ENCODE results near the gene KDM4B. TPM values are rescaled to one million over a fixed set of nuclear protein-coding genes. Genes with fewer than 3 reads are reported as not detected.

The KDM4B gene
- total RNA-seq, 1 donor from 2014 or later, result 34.1 TPM

DNA sequence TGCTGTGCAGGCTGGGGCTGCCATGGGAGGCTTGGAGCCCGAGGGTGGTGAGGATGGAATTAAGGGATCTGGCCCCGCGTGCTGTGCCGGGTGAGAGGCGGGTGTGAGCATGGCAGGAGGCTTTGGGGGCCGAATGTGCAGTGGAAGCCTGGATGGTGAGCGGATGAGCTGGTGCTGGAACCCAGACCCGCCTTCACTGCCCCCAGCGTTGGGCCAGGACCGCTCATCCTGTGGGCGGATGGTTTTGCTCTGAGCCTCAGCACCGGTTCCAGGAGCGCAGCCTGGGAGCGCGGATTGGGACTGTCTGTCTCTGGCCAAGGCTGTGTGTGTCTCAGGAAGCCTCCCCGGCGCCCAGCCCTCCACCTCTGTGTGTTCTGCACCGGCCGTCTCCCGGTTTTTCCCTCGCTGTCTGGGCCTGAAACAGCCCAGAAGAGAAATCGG is 16.7 kb downstream of the KDM4B start:
- TF ChIP-seq, protein P1, sequence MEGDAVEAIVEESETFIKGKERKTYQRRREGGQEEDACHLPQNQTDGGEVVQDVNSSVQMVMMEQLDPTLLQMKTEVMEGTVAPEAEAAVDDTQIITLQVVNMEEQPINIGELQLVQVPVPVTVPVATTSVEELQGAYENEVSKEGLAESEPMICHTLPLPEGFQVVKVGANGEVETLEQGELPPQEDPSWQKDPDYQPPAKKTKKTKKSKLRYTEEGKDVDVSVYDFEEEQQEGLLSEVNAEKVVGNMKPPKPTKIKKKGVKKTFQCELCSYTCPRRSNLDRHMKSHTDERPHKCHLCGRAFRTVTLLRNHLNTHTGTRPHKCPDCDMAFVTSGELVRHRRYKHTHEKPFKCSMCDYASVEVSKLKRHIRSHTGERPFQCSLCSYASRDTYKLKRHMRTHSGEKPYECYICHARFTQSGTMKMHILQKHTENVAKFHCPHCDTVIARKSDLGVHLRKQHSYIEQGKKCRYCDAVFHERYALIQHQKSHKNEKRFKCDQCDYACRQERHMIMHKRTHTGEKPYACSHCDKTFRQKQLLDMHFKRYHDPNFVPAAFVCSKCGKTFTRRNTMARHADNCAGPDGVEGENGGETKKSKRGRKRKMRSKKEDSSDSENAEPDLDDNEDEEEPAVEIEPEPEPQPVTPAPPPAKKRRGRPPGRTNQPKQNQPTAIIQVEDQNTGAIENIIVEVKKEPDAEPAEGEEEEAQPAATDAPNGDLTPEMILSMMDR (IDR thresholded peaks at IDR 0.05; ENCODE audit: borderline replicate concordance), result no peak
- intact Hi-C loops (cut with micrococcal nuclease), result no loop called here
- no peaks in the 10 kb centered on the region for H3K9me3 ChIP-seq (replicated peaks)
- peaks cover 4% of the 10 kb centered on the region for H3K36me3 ChIP-seq
- DNase-seq, result no peak
- no peak overlapping the region for H3K4me3 ChIP-seq
- H3K27ac ChIP-seq (replicated peaks), result no peak overlapping the region
- no peaks in the 10 kb centered on the region for H3K27me3 ChIP-seq (ENCODE audit: low read depth)
- H3K4me1 ChIP-seq, result peaks cover 83% of the 10 kb centered on the region

DNA sequence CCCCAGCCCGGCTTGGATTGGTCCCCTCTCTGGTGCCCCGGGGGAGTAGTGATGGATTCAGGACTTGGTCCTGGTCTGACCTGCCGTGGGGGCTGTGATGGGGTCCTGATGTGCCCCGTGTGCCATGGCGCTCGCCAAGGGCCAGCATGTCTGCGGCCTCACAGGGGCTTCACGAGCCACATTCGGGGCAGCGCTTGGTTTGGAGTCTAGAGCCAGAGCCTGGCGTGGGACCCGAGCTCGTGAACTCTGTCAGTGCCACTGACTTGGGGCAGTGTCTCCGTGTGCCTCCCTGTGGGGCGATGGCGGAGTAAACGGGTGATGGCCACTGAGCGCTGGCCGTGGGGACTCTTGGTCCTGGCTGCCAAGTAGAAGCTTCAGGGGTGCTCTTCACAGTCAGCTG is 17.1 kb downstream of the KDM4B start:
- TF ChIP-seq, protein P1 (IDR thresholded peaks at IDR 0.05; ENCODE audit: borderline replicate concordance), result no peak
- Histone ChIP-seq H3K4me1 (peaks cover 82% of the 10 kb centered on the region), H3K27ac (replicated peaks) (no peak overlapping the region), H3K9me3 (replicated peaks) (no peaks in the 10 kb centered on the region), H3K36me3 (peaks cover 4% of the 10 kb centered on the region), H3K27me3 (ENCODE audit: low read depth) (no peaks in the 10 kb centered on the region), H3K4me3 (no peak overlapping the region)
- intact Hi-C loops (cut with micrococcal nuclease), result no loop called here
- DNase-seq, result no peak

DNA sequence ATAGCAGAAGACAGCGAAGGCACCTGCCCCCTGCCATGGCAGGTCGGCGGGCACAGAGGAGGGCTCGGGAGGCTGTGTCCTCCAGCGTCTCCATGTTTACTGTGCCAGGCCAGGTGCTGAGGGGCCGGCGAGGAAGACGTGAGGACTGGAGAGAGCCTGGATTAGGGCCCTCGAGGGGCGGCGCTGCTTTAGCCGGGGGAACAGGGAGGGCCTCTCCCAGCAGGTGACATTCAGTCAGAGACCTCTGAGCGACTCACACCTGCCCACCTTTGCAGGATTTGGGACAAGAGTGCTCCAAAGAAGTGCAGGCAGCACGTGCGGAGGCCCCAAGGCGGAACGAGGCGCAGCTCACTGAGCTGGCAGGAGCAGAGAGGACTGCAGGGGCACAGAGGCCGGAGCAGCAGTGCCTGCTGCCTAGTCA is 17.6 kb downstream of the KDM4B start:
- intact Hi-C loops (cut with micrococcal nuclease), result no loop called here
- H3K36me3 ChIP-seq, result peaks cover 4% of the 10 kb centered on the region
- no peaks in the 10 kb centered on the region for H3K27me3 ChIP-seq (ENCODE audit: low read depth)
- H3K27ac ChIP-seq (replicated peaks), result peak overlapping the region; percentile 33
- TF ChIP-seq, protein P1 (IDR thresholded peaks at IDR 0.05; ENCODE audit: borderline replicate concordance), result no peak
- peaks cover 81% of the 10 kb centered on the region for H3K4me1 ChIP-seq
- no peak for DNase-seq
- no peaks in the 10 kb centered on the region for H3K9me3 ChIP-seq (replicated peaks)
- H3K4me3 ChIP-seq, result no peak overlapping the region

DNA sequence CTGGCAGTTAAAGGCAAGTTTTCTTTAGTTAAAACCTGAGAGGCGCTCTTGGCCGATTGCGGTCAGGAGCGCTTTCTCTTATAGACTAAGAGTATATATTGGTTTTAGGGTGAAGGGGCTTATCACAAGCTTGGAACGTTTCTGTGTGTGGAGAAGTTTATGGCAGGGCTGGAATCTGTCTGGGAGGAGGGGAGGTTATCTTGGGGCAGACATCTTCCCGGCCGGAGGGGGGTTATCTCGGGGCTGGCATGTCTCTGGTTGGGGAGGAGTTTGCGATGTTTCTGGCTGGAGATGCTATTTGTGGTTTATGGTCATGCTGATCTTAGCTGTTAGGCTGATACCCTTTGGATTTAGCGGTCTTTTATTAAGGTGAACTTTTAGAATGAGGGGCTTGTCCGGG is 18.3 kb downstream of the KDM4B start:
- TF ChIP-seq, protein P1 (IDR thresholded peaks at IDR 0.05; ENCODE audit: borderline replicate concordance), result no peak
- Histone ChIP-seq H3K27me3 (ENCODE audit: low read depth) (no peaks in the 10 kb centered on the region), H3K36me3 (peaks cover 4% of the 10 kb centered on the region), H3K4me1 (peaks cover 85% of the 10 kb centered on the region), H3K4me3 (peak overlapping the region; percentile 27), H3K9me3 (replicated peaks) (no peaks in the 10 kb centered on the region), H3K27ac (replicated peaks) (peak overlapping the region; percentile 33)
- intact Hi-C loops (cut with micrococcal nuclease), result no loop called here
- no peak for DNase-seq

DNA sequence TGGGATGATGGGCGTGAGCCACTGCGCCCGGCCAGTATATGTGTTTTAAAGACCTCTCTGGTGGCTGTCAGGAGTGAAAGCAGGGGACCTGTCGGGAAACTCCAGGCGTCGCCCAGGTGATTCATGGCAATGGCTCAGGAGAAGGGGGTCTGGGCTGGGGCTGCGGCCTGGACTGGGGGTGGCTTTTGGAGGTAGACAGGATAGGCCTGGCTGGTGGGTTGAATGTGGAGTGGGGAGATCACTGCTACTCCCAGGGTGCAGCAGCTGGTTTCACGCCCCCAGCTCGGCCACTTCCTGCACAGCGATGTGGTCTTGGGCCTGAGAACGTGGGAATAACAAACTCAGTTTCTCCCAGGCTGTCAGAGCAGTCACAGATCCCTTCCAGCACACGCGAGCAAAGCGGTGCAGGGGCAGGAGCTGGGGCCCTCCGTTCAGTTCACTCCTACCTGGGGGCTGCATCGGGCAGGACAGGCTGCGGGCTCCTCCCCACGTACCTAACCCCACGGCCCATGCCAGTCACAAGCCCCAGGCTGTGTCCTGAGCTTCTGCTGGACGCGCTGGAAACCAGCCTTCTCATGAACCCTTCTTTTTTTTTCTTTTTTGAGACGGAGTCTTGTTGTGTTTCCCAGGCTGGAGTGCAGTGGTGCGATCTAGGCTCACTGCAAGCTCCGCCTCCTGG is 18.9 kb downstream of the KDM4B start:
- H3K9me3 ChIP-seq (replicated peaks), result no peaks in the 10 kb centered on the region
- intact Hi-C loops (cut with micrococcal nuclease), result no loop called here
- peak overlapping the region; percentile 27 for H3K4me3 ChIP-seq
- peaks cover 4% of the 10 kb centered on the region for H3K36me3 ChIP-seq
- H3K4me1 ChIP-seq, result peaks cover 85% of the 10 kb centered on the region
- TF ChIP-seq, protein P1 (IDR thresholded peaks at IDR 0.05; ENCODE audit: borderline replicate concordance), result no peak
- peak overlapping the region; percentile 33 for H3K27ac ChIP-seq (replicated peaks)
- no peaks in the 10 kb centered on the region for H3K27me3 ChIP-seq (ENCODE audit: low read depth)
- DNase-seq, result no peak

Measured in left ventricle myocardium inferior (tissue), 1 donor.